Thoracic aorta (tissue), 2 donors: Measurements from ENCODE around the gene PLCH1. TPM values are rescaled to one million over a fixed set of nuclear protein-coding genes. Genes with fewer than 3 reads are reported as not detected.

Experiments used
- ATAC-seq: fragments of 150-250 bp; one replicate; pipeline ENCODE4 v1.8.0; 2017; ENCODE audit warnings: low read depth; ENCODE audit not compliant: insufficient number of reproducible peaks, low FRiP score
- DNase-seq: peaks from one replicate; pipeline ENCODE4 v3.0.0-alpha.2; 2020; ENCODE audit warnings: low spot score
- H3K27ac ChIP-seq, 2 donors: fragments of 200-600 bp; sonication (generic); 1 replicate in 1 of 2; 2 replicates in 1 of 2; pipeline ENCODE4 v1.5.1; 2016; ENCODE audit warnings: mild to moderate bottlenecking in 2 of 2, moderate library complexity in 2 of 2
- H3K27me3 ChIP-seq: fragments of 200-600 bp; sonication (generic); replicated peaks from 2 replicates; pipeline ENCODE4 v1.6.0; 2016; ENCODE audit warnings: mild to moderate bottlenecking; ENCODE audit not compliant: insufficient read depth
- H3K36me3 ChIP-seq: fragments of 200-600 bp; sonication (generic); one replicate; pipeline ENCODE4 v1.5.1; 2016
- H3K4me1 ChIP-seq, 2 donors: fragments of 200-600 bp; sonication (generic); 1 replicate in 1 of 2; 2 replicates in 1 of 2; pipeline versions ENCODE4 v1.5.1 to v1.6.0; 2016; ENCODE audit warnings: low read depth in 2 of 2, mild to moderate bottlenecking in 1 of 2; ENCODE audit not compliant: control insufficient read depth in 1 of 2
- H3K4me3 ChIP-seq: fragments of 200-600 bp; sonication (generic); 2 replicates; pipeline ENCODE4 v1.5.1; 2016; ENCODE audit warnings: mild to moderate bottlenecking
- H3K9me3 ChIP-seq: fragments of 200-600 bp; sonication (generic); 2 replicates; pipeline ENCODE4 v1.5.1; 2016
- total RNA-seq, 2 donors: library from RNA; depleted of rRNA; stranded (reverse); fragments of >200 nt; gene quantifications; one replicate each; pipeline versions ENCODE4 v1.1.0 to v1.2.3, GENCODE V29; 2016
- TF ChIP-seq, protein P1 (sequence below): fragments of 200-600 bp; sonication (generic); IDR thresholded peaks from one replicate; pipeline ENCODE4 v1.5.1; 2019; ENCODE audit warnings: antibody characterized with exemption

The PLCH1 gene
- total RNA-seq, 2 donors from 2014 or later: 0.28 TPM; not detected in 1

DNA sequence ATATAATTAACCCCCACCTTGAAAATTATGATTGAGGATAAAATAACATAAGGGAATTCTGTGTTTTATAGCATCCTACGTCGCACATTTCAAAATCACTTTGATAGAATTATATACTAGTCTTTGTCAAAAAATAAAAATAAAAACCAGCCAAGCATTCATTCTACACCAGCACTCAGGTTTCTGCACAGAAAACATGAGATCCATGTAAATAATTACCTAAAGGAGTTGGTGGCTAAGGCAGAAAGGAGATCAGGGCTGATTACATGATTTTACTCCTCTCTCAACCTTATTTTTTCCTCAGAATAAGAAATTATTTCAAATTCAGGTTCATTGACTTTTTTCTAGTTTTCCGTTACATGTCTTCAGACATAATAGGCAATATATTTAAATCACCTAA lies 194.5 kb downstream of the PLCH1 start:
- H3K4me3 ChIP-seq: no peak overlapping the region
- TF ChIP-seq, protein P1, sequence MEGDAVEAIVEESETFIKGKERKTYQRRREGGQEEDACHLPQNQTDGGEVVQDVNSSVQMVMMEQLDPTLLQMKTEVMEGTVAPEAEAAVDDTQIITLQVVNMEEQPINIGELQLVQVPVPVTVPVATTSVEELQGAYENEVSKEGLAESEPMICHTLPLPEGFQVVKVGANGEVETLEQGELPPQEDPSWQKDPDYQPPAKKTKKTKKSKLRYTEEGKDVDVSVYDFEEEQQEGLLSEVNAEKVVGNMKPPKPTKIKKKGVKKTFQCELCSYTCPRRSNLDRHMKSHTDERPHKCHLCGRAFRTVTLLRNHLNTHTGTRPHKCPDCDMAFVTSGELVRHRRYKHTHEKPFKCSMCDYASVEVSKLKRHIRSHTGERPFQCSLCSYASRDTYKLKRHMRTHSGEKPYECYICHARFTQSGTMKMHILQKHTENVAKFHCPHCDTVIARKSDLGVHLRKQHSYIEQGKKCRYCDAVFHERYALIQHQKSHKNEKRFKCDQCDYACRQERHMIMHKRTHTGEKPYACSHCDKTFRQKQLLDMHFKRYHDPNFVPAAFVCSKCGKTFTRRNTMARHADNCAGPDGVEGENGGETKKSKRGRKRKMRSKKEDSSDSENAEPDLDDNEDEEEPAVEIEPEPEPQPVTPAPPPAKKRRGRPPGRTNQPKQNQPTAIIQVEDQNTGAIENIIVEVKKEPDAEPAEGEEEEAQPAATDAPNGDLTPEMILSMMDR: no peak
- no peaks in the 10 kb centered on the region for H3K27me3 ChIP-seq
- ATAC-seq: no peak
- no peak for DNase-seq
- no peaks in the 10 kb centered on the region for H3K36me3 ChIP-seq
- H3K9me3 ChIP-seq: no peaks in the 10 kb centered on the region
- H3K27ac ChIP-seq: no peak overlapping the region
- no peaks in the 10 kb centered on the region for H3K4me1 ChIP-seq

DNA sequence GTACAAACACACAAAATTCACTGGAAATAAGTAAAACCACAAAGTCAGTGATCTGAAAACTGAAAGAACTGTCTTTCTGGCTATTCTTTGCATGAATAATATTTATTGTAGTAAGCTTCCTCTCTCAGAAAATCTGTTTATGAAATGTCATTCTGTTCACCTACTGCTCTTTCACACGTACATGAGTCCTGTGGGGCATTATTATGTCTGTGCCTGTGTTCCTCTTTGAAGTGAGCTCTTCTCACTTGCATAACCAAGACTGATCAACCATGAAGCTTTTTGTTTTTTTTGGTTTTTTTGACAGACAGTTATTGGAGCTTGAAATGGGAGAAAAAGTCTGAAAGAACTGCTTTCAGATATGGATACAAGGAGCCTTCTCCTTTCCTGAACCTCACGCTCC lies 195.8 kb downstream of the PLCH1 start:
- ATAC-seq (no peak), DNase-seq (no peak)
- H3K9me3 ChIP-seq: no peaks in the 10 kb centered on the region
- no peaks in the 10 kb centered on the region for H3K36me3 ChIP-seq
- TF ChIP-seq, protein P1: no peak
- H3K4me3 ChIP-seq: no peak overlapping the region
- H3K4me1 ChIP-seq: no peaks in the 10 kb centered on the region
- no peaks in the 10 kb centered on the region for H3K27me3 ChIP-seq
- no peak overlapping the region for H3K27ac ChIP-seq

DNA sequence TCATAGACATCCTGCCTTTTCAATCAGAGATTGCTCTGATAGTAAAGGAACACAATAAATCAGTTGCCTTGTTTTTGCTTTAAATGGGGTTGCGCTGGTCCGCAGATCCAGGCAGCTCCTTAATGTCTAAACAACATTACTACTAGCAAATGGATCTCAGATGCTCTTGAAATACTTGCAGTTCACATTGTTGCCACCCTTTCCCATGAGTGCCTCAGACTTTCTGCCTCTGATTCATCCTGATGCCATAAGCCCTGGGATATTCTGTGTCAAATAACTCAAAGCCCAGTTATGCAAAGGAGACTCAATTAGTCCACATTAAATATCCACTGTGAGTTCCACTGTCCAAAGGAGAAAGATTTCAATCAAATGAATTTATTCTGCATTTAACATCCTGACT lies 196.7 kb downstream of the PLCH1 start:
- Histone ChIP-seq H3K9me3 (no peaks in the 10 kb centered on the region), H3K36me3 (no peaks in the 10 kb centered on the region), H3K27ac (no peak overlapping the region), H3K4me1 (no peaks in the 10 kb centered on the region), H3K27me3 (no peaks in the 10 kb centered on the region), H3K4me3 (no peak overlapping the region)
- DNase-seq: no peak
- no peak for ATAC-seq
- TF ChIP-seq, protein P1: no peak

DNA sequence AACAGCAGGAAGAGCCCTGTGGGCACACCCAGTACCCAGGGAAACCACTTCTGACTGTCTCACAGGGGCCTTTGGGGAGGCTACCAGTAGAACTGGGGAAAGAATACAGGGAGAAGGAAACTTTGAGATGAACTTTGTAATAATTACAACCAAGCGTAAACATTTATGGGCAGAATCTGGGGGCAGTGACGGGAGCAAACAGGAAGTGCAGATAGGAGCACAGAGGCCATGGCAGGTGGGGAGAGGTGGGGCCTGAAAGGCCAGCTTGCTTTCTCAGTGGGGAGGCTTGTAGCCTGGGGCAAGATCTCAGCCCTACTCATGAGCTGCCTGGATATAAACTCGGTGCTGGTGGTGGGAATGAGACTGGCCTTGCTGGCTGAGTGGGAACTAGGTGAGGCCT lies 209.8 kb downstream of the PLCH1 start:
- TF ChIP-seq, protein P1: no peak
- no peaks in the 10 kb centered on the region for H3K27me3 ChIP-seq
- H3K27ac ChIP-seq: no peak overlapping the region
- no peak overlapping the region for H3K4me3 ChIP-seq
- no peaks in the 10 kb centered on the region for H3K4me1 ChIP-seq
- peaks cover 3% of the 10 kb centered on the region for H3K9me3 ChIP-seq
- no peaks in the 10 kb centered on the region for H3K36me3 ChIP-seq
- ATAC-seq: no peak
- DNase-seq: no peak

DNA sequence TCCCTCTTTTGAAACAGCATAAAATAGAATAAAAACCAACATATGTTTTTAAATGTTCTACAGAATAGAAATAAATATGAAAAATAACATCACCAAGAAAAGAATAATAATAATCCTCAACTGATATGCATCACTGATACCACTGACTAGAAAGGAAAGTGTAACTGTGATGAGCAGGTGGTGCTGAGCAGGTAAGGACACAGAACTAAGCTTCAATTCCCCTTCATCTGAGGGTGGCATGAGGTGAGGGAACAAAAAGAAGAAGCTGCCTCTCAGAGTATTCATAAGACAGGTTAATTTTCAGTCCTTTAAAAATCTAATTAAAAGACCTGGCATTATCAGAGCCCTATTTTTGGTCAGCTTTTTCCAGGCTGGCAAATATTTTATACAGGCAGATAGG lies 216.3 kb downstream of the PLCH1 start:
- no peak overlapping the region for H3K27ac ChIP-seq
- DNase-seq: no peak
- no peaks in the 10 kb centered on the region for H3K36me3 ChIP-seq
- no peaks in the 10 kb centered on the region for H3K27me3 ChIP-seq
- no peaks in the 10 kb centered on the region for H3K4me1 ChIP-seq
- TF ChIP-seq, protein P1: no peak
- no peak for ATAC-seq
- no peak overlapping the region for H3K4me3 ChIP-seq
- no peaks in the 10 kb centered on the region for H3K9me3 ChIP-seq
